Activated CD4-positive, alpha-beta memory T cell treated with anti-CD3 and anti-CD28 coated beads, Interleukin-2, amount 10 ng/mL, durations not matched to agents 7 days and 5 days (primary cell): ENCODE measurements around the gene CCDC93. TPM values are rescaled to one million over a fixed set of nuclear protein-coding genes. Genes with fewer than 3 reads are reported as not detected.

Source experiments
- CTCF ChIA-PET: fragments of 350-600 bp; sonication (Branson Sonifier 250); formaldehyde crosslinking; loops from one replicate; lab custom pipeline; 2021; ENCODE audit warnings: antibody characterized with exemption, inconsistent platforms; lab: Charles Lee
- POLR2A ChIA-PET: fragments of 350-600 bp; sonication (Branson Sonifier 250); formaldehyde crosslinking; loops from one replicate; lab custom pipeline; 2021; ENCODE audit warnings: antibody characterized with exemption; lab: Charles Lee
- DNase-seq: peaks from one replicate; pipeline ENCODE4 v3.0.0-alpha.2; 2020
- H3K27ac Mint-ChIP-seq: one replicate; pipeline ENCODE4 v1.8.0; 2021; ENCODE audit warnings: mild to moderate bottlenecking, mixed read lengths
- H3K27me3 Mint-ChIP-seq: one replicate; pipeline ENCODE4 v1.8.0; 2021; ENCODE audit warnings: mixed read lengths
- H3K36me3 Mint-ChIP-seq: one replicate; pipeline ENCODE4 v1.8.0; 2021; ENCODE audit warnings: low read depth, mixed read lengths
- H3K4me1 Mint-ChIP-seq: one replicate; pipeline ENCODE4 v1.8.0; 2021; ENCODE audit warnings: mixed read lengths
- H3K4me3 Mint-ChIP-seq: one replicate; pipeline ENCODE4 v1.8.0; 2021; ENCODE audit warnings: mild to moderate bottlenecking, mixed read lengths
- H3K9me3 Mint-ChIP-seq: one replicate; pipeline ENCODE4 v1.8.0; 2021; ENCODE audit warnings: mixed read lengths
- total RNA-seq, 2 experiments: library from RNA; stranded (reverse); gene quantifications; one replicate each; pipeline ENCODE4 v1.2.3, GENCODE V29; 2021

Gene CCDC93
- total RNA-seq, 2 experiments from 2014 or later: 35.0 to 35.6 TPM

DNA sequence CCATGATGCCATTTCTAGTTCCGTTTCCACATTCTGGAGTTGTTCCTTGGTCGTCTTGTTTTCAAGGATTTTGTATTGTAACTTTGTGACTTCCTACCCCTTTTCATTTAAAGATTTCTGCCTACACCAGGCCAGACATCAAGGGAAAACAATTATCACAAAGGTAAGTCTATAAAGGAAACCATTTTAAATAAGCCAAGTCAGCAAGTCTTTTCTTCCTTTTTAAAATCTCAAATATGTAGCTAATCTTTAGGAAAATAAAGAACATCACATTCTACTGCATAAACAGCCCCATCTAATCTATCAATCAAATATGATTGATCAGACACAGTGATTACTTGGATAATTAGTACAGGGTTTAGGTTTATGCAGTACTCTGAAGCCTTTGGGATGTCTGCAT is 38.6 kb upstream of the CCDC93 start:
- CTCF ChIA-PET: interaction anchor here (0.7 to 1.6 kb wide), 5 partner anchors 8 to 171 kb away, joined by 3 to 4 read pairs (median 3); no protein-coding TSS in a partner anchor
- no peak for DNase-seq
- Mint-ChIP-seq H3K36me3 (no peaks in the 10 kb centered on the region), H3K4me3 (no peak overlapping the region), H3K27ac (no peak overlapping the region), H3K27me3 (peaks cover 25% of the 10 kb centered on the region), H3K9me3 (no peaks in the 10 kb centered on the region), H3K4me1 (peaks cover 3% of the 10 kb centered on the region)
- POLR2A ChIA-PET: no interaction called here

DNA sequence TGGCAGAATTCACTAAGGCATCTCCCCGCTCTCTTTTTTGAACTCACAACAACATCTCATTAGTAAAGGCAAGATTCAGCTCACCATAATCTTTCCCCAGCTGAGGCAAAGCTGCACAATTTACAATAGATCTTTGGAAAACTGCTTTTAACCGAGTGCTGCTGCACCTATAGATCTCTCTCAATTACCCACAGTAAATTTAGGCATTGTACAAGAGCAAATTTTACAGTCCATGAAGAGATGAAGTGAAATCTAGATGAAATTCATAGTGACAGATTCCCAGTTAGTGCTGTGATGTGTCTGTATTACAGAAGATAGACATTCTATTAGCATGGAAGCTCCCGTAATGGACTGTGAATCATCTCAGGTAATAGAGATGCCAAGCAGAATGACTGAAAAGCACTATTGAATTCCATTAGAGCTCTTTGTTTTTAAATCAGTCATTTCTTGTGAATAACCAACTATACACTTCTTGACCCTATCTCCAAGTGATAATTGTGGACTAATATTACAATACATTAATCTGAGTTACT is 38.0 kb upstream of the CCDC93 start:
- H3K27ac Mint-ChIP-seq: no peak overlapping the region
- ChIA-PET CTCF (interaction anchor here (1.0 to 1.8 kb wide), 7 partner anchors 9 to 804 kb away, joined by 3 to 4 read pairs (median 3); no protein-coding TSS in a partner anchor), POLR2A (no interaction called here)
- no peak for DNase-seq
- peaks cover 7% of the 10 kb centered on the region for H3K4me1 Mint-ChIP-seq
- peaks cover 26% of the 10 kb centered on the region for H3K27me3 Mint-ChIP-seq
- H3K4me3 Mint-ChIP-seq: no peak overlapping the region
- H3K9me3 Mint-ChIP-seq: no peaks in the 10 kb centered on the region
- no peaks in the 10 kb centered on the region for H3K36me3 Mint-ChIP-seq

GRCh38 chr2:118050974-118051373 is 37.1 kb upstream of the CCDC93 start:
- ChIA-PET POLR2A (no interaction called here), CTCF (interaction anchor here (1.0 to 1.8 kb wide), 3 partner anchors 15 to 805 kb away, joined by 3 read pairs; no protein-coding TSS in a partner anchor)
- no peak for DNase-seq
- H3K27ac Mint-ChIP-seq: no peak overlapping the region
- H3K36me3 Mint-ChIP-seq: no peaks in the 10 kb centered on the region
- peaks cover 26% of the 10 kb centered on the region for H3K27me3 Mint-ChIP-seq
- H3K4me3 Mint-ChIP-seq: no peak overlapping the region
- peaks cover 7% of the 10 kb centered on the region for H3K4me1 Mint-ChIP-seq
- no peaks in the 10 kb centered on the region for H3K9me3 Mint-ChIP-seq

DNA sequence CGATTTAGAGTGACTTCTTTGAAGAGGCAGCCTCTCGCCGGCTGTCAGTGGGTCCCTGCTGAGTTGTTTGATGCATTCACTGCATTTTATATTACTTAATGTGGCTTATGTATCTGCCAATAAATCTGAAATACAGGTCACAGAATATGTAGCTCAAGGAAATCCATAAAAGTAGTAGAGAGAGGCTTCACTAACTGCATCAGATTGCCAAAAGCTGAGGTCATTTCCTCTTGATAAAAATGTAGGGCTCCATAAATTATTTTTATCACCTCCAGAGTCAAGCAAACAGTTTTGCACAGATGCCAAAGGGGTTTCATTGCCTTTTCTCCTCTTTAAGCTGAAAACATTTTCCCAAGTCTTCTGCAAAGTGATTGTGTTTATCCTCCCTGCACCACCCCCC is 36.5 kb upstream of the CCDC93 start:
- Mint-ChIP-seq H3K4me3 (no peak overlapping the region), H3K27me3 (peaks cover 26% of the 10 kb centered on the region), H3K4me1 (peaks cover 10% of the 10 kb centered on the region), H3K36me3 (no peaks in the 10 kb centered on the region), H3K9me3 (no peaks in the 10 kb centered on the region), H3K27ac (no peak overlapping the region)
- ChIA-PET POLR2A (no interaction called here), CTCF (interaction anchor here (1.8 kb wide), 1 partner anchor 16 kb away, joined by 3 read pairs; no protein-coding TSS in a partner anchor)
- no peak for DNase-seq

- Mint-ChIP-seq H3K27me3 (peaks cover 23% of the 10 kb centered on the region), H3K36me3 (no peaks in the 10 kb centered on the region), H3K9me3 (no peaks in the 10 kb centered on the region), H3K4me1 (peaks cover 17% of the 10 kb centered on the region), H3K4me3 (no peak overlapping the region), H3K27ac (no peak overlapping the region)
- no peak for DNase-seq
- ChIA-PET CTCF (no interaction called here), POLR2A (no interaction called here)
Observed at GRCh38 chr2:118049816-118050140, 35.9 kb upstream of the CCDC93 start.

DNA sequence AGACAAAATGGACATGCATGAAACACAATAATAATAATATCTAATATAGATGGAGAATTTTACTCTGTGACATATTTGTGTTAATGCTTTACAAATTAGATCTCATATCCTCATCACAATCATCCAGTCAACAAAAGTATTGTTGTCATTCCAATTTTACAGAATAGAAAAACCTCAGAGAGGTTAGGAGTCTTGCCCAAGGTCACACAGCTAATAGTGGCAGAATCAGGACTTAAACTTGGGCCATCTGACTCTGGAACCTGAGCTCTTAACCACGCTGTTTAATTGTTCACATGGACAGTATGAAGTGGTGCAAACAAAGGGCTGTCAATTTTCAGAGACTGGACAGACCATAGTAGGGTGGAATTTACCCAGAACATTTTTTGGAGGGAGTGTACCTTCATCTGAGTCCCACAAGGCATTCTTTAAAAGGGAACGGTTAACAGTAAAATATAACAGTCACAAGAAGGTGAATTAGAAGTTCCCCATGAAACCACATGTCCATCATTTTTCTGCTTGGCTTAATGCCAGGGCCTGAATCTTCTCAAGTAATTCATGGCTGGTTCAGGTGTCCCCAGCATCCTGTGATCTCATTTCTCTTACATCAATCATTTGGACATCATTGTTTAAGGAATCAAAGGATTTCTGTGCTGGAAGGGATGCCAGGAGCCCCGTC is 35.4 kb upstream of the CCDC93 start:
- Mint-ChIP-seq H3K27me3 (peaks cover 25% of the 10 kb centered on the region), H3K27ac (no peak overlapping the region), H3K36me3 (no peaks in the 10 kb centered on the region), H3K4me3 (no peak overlapping the region), H3K4me1 (peaks cover 22% of the 10 kb centered on the region), H3K9me3 (no peaks in the 10 kb centered on the region)
- ChIA-PET CTCF (no interaction called here), POLR2A (no interaction called here)
- DNase-seq: no peak

DNA sequence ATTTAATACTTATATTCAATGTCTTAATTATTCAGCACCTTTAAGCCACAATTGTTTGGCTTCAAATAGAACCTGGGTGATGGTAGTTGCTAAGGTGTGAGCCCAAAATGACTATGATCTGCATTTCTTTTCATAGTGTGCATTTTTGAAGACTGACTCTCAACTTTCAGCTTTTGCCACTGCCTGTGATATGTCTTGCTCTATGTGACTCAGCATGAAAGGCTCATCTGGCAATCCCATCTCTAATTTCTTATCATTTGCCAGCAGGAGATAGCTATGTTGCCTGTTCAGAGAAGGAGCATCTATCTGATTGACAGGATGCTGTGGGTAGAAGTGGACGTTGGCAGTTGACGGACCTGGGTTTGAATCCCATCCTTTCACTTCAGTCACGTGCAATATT is 34.5 kb upstream of the CCDC93 start:
- no peak overlapping the region for H3K4me3 Mint-ChIP-seq
- H3K27me3 Mint-ChIP-seq: peaks cover 28% of the 10 kb centered on the region
- H3K4me1 Mint-ChIP-seq: peaks cover 27% of the 10 kb centered on the region
- DNase-seq: no peak
- ChIA-PET POLR2A (no interaction called here), CTCF (interaction anchor here (1.0 to 2.5 kb wide), 3 partner anchors 19 to 834 kb away, joined by 3 to 14 read pairs (median 5); no protein-coding TSS in a partner anchor)
- H3K9me3 Mint-ChIP-seq: no peaks in the 10 kb centered on the region
- H3K36me3 Mint-ChIP-seq: no peaks in the 10 kb centered on the region
- H3K27ac Mint-ChIP-seq: no peak overlapping the region

DNA sequence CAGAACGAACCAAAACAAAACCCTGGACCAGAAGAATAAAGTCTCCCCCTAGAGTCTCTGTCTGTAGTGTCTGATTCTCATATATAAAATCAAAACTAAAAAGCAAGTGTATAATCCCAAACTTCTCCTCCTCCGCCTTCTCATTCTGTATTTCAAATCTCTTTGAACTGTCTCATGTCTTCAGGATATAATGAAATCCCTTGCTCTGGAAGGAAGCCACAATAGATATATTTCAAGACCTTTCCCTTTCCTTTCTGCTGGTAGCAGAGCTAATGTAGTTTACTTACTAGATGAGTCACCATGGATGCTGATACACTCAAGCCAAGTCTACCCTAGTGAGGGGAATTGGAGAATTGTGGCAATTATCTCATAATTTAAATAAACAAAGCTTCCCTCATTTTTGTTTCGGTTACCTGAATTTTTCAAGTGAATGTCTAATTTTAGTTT is 33.5 kb upstream of the CCDC93 start:
- Mint-ChIP-seq H3K27ac (no peak overlapping the region), H3K36me3 (no peaks in the 10 kb centered on the region), H3K4me1 (peaks cover 27% of the 10 kb centered on the region), H3K9me3 (no peaks in the 10 kb centered on the region), H3K27me3 (peaks cover 31% of the 10 kb centered on the region), H3K4me3 (no peak overlapping the region)
- ChIA-PET CTCF (interaction anchor here (1.1 to 3.9 kb wide), 18 partner anchors 9 to 808 kb away, joined by 3 to 53 read pairs (median 6); partner anchors contain the start of gene INSIG2), POLR2A (interaction anchor here (0.8 kb wide), 1 partner anchor 15 kb away, joined by 3 read pairs; no protein-coding TSS in a partner anchor)
- DNase-seq: no peak

GRCh38 chr2:118046634-118047210 is 32.9 kb upstream of the CCDC93 start:
- CTCF ChIA-PET: interaction anchor here (0.5 to 3.9 kb wide), 28 partner anchors 9 to 1280 kb away, joined by 3 to 53 read pairs (median 4); partner anchors contain the start of genes DDX18 and INSIG2
- no peaks in the 10 kb centered on the region for H3K36me3 Mint-ChIP-seq

GRCh38 chr2:118045286-118045685 is 31.4 kb upstream of the CCDC93 start:
- Mint-ChIP-seq H3K4me3 (no peak overlapping the region), H3K4me1 (peaks cover 27% of the 10 kb centered on the region)

More at GRCh38 chr2:118046634-118047210, 32.9 kb upstream of the CCDC93 start:
- no peaks in the 10 kb centered on the region for H3K9me3 Mint-ChIP-seq
- POLR2A ChIA-PET: interaction anchor here (0.8 kb wide), 2 partner anchors 14 to 33 kb away, joined by 3 read pairs; partner anchors contain the start of gene CCDC93
- DNase-seq: no peak
- no peak overlapping the region for H3K4me3 Mint-ChIP-seq
- peaks cover 32% of the 10 kb centered on the region for H3K27me3 Mint-ChIP-seq
- H3K27ac Mint-ChIP-seq: no peak overlapping the region
- H3K4me1 Mint-ChIP-seq: peaks cover 27% of the 10 kb centered on the region

DNA sequence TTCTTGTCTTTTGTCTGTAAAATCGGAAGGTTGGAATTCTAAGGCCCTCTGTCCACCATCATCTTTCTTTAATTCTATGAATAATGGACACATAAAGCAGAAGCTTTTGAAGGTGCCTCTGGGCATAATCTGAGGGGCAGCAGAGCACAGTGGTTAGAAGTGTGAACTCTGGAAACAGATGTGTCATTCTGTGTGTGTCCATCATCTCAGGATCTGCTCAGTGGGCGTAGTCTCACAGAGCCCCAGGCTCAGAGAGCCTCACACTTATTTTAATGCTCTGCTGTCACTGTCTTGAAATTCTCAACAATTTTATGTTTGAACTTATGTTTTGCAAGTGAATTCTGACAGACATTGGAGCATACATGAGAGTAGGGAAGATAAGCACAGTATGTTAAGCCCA is 31.0 kb upstream of the CCDC93 start:
- Mint-ChIP-seq H3K4me1 (peaks cover 26% of the 10 kb centered on the region), H3K4me3 (no peak overlapping the region), H3K36me3 (no peaks in the 10 kb centered on the region), H3K9me3 (no peaks in the 10 kb centered on the region), H3K27me3 (peaks cover 24% of the 10 kb centered on the region), H3K27ac (peak overlapping the region; percentile 62)
- no peak for DNase-seq
- ChIA-PET CTCF (interaction anchor here (2.5 to 3.9 kb wide), 2 partner anchors 12 to 15 kb away, joined by 9 to 53 read pairs; no protein-coding TSS in a partner anchor), POLR2A (no interaction called here)

More at GRCh38 chr2:118045286-118045685, 31.4 kb upstream of the CCDC93 start:
- POLR2A ChIA-PET: no interaction called here
- CTCF ChIA-PET: interaction anchor here (0.5 to 3.9 kb wide), 5 partner anchors 12 to 810 kb away, joined by 3 to 53 read pairs (median 15); no protein-coding TSS in a partner anchor
- no peak overlapping the region for H3K27ac Mint-ChIP-seq
- no peaks in the 10 kb centered on the region for H3K36me3 Mint-ChIP-seq
- peaks cover 25% of the 10 kb centered on the region for H3K27me3 Mint-ChIP-seq
- H3K9me3 Mint-ChIP-seq: no peaks in the 10 kb centered on the region
- no peak for DNase-seq

DNA sequence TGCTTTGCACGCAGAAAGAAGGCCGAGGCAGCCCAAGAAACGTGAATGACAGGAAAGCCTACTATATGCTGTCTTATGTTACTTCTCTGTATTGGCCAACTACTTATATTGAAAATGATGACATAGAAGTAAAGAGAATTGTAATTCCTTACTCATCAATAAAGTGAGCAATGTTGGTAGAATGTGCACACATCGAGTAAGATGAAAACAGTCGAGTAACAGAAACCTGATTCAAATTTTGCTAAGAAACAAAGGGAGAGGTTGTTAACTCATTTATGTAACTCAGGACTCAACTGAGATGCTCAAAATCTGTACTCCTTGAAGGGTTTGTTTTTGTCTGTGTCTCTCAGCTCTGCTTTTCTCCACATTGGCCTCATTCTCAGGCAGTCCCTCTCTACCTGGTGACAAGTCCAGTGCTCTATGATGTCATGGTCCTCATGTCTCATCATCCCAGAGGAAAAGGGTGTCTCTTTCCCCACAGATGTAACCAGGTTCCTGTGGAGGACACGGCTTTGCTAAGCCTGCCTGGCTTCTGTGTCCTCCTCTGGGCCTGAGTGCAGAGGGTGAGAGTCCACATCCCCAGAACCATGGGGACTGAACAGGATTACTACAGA is 30.3 kb upstream of the CCDC93 start:
- DNase-seq: no peak
- no peak overlapping the region for H3K4me3 Mint-ChIP-seq
- CTCF ChIA-PET: interaction anchor here (2.5 to 3.9 kb wide), 2 partner anchors 11 to 16 kb away, joined by 9 to 53 read pairs; no protein-coding TSS in a partner anchor
- no peaks in the 10 kb centered on the region for H3K9me3 Mint-ChIP-seq
- H3K36me3 Mint-ChIP-seq: no peaks in the 10 kb centered on the region
- POLR2A ChIA-PET: no interaction called here
- H3K27me3 Mint-ChIP-seq: peaks cover 26% of the 10 kb centered on the region
- H3K4me1 Mint-ChIP-seq: peaks cover 24% of the 10 kb centered on the region
- peak overlapping the region; percentile 62 for H3K27ac Mint-ChIP-seq
